Naive B cell (primary cell): ENCODE results near the gene LETM1. TPM values are rescaled to one million over a fixed set of nuclear protein-coding genes. Genes with fewer than 3 reads are reported as not detected.
A peak's percentile ranks its signal among the peaks of the same experiment; 100 is the strongest.

ENCODE experiments used
- ATAC-seq, 2 donors: fragments of 150-1000 bp; cut with Tn5 transposase; 2 replicates each; pipeline ENCODE4 v1.10.0; 2021; ENCODE audit warnings: low read depth in 2 of 2, mild to moderate bottlenecking in 2 of 2, moderate library complexity in 2 of 2
- DNase-seq: peaks from one replicate; pipeline ENCODE4 v3.0.0; 2022
- H3K27ac Mint-ChIP-seq, 6 donors: one replicate each; pipeline ENCODE4 v1.8.0; 2020 to 2022; ENCODE audit warnings: mild to moderate bottlenecking in 6 of 6, mixed read lengths in 6 of 6, moderate library complexity in 5 of 6, inconsistent platforms in 2 of 6
- H3K27me3 Mint-ChIP-seq, 3 donors: one replicate each; pipeline ENCODE4 v1.8.0; 2021 to 2022; ENCODE audit warnings: mixed read lengths in 3 of 3, mild to moderate bottlenecking in 1 of 3
- H3K36me3 Mint-ChIP-seq, 2 donors: one replicate each; pipeline ENCODE4 v1.8.0; 2020 to 2022; ENCODE audit warnings: mixed read lengths in 2 of 2, inconsistent platforms in 1 of 2, mild to moderate bottlenecking in 1 of 2
- H3K4me1 Mint-ChIP-seq, 3 donors: one replicate each; pipeline ENCODE4 v1.8.0; 2020 to 2022; ENCODE audit warnings: mixed read lengths in 3 of 3, inconsistent platforms in 1 of 3, mild to moderate bottlenecking in 1 of 3, moderate library complexity in 1 of 3
- H3K4me3 Mint-ChIP-seq, 8 donors: one replicate each; pipeline ENCODE4 v1.8.0; 2020 to 2022; ENCODE audit warnings: mild to moderate bottlenecking in 8 of 8, mixed read lengths in 8 of 8, moderate library complexity in 8 of 8, inconsistent platforms in 2 of 8
- H3K9me3 Mint-ChIP-seq, 7 donors: one replicate each; pipeline ENCODE4 v1.8.0; 2020 to 2022; ENCODE audit warnings: mixed read lengths in 7 of 7, mild to moderate bottlenecking in 5 of 7, inconsistent platforms in 2 of 7, moderate library complexity in 1 of 7
- polyA plus RNA-seq, 6 donors: library from polyadenylated mRNA; unstranded; fragments of 300-500 nt; fragmentation: Illumina TruSeq; gene quantifications; one replicate each; pipeline ENCODE4 v1.2.3, GENCODE V29; 2021; ENCODE audit warnings: low read depth in 6 of 6

Gene LETM1
- polyA plus RNA-seq, 6 donors from 2014 or later: 2.9 to 15.1 (median 10.8) TPM

- ATAC-seq: no peak
- Mint-ChIP-seq H3K4me1 (peaks cover 12 to 16% (median 15%) of the 10 kb centered on the region in 3 donors), H3K27ac (no peak overlapping the region), H3K4me3 (no peak overlapping the region), H3K36me3 (no peaks in the 10 kb centered on the region), H3K9me3 (peaks cover 0 to 4% (median 0%) of the 10 kb centered on the region in 7 donors), H3K27me3 (no peaks in the 10 kb centered on the region)
- no peak for DNase-seq
These were observed 35.1 kb upstream of the LETM1 start for GRCh38 chr4:1890979-1891570.

GRCh38 chr4:1887052-1887451 lies 31.1 kb upstream of the LETM1 start:
- H3K27me3 Mint-ChIP-seq: no peaks in the 10 kb centered on the region
- H3K4me1 Mint-ChIP-seq: peaks cover 18 to 21% (median 19%) of the 10 kb centered on the region in 3 donors
- no peak overlapping the region for H3K4me3 Mint-ChIP-seq
- no peaks in the 10 kb centered on the region for H3K36me3 Mint-ChIP-seq
- ATAC-seq (no peak), DNase-seq (no peak)
- peak overlapping the region in 4 of 6 donors; percentile 36 to 56 (median 40) for H3K27ac Mint-ChIP-seq
- peaks cover 0 to 4% (median 0%) of the 10 kb centered on the region in 7 donors for H3K9me3 Mint-ChIP-seq

- Mint-ChIP-seq H3K27ac (peak overlapping the region in 1 of 6 donors; percentile 30), H3K27me3 (no peaks in the 10 kb centered on the region), H3K36me3 (no peaks in the 10 kb centered on the region), H3K9me3 (peaks cover 0 to 4% (median 0%) of the 10 kb centered on the region in 7 donors), H3K4me3 (peak overlapping the region in 1 of 8 donors; percentile 44), H3K4me1 (peaks cover 22 to 26% (median 24%) of the 10 kb centered on the region in 3 donors)
- ATAC-seq: no peak
- DNase-seq: no peak
These were observed 29.5 kb upstream of the LETM1 start for GRCh38 chr4:1885414-1885813.

- H3K27ac Mint-ChIP-seq: no peak overlapping the region
- no peaks in the 10 kb centered on the region for H3K27me3 Mint-ChIP-seq
- DNase-seq: no peak
- H3K9me3 Mint-ChIP-seq: peaks cover 0 to 4% (median 0%) of the 10 kb centered on the region in 7 donors
- H3K4me3 Mint-ChIP-seq: peak overlapping the region in 1 of 8 donors; percentile 62
- ATAC-seq: no peak
- peaks cover 24 to 31% (median 26%) of the 10 kb centered on the region in 3 donors for H3K4me1 Mint-ChIP-seq
- H3K36me3 Mint-ChIP-seq: no peaks in the 10 kb centered on the region
These were observed 27.6 kb upstream of the LETM1 start for GRCh38 chr4:1883583-1883982.

GRCh38 chr4:1882850-1883271 lies 26.9 kb upstream of the LETM1 start:
- no peak for ATAC-seq
- Mint-ChIP-seq H3K4me3 (peak overlapping the region in 1 of 8 donors; percentile 58), H3K9me3 (peaks cover 0 to 4% (median 0%) of the 10 kb centered on the region in 7 donors), H3K27ac (no peak overlapping the region), H3K36me3 (no peaks in the 10 kb centered on the region), H3K27me3 (no peaks in the 10 kb centered on the region), H3K4me1 (peaks cover 24 to 32% (median 29%) of the 10 kb centered on the region in 3 donors)
- no peak for DNase-seq

- H3K4me3 Mint-ChIP-seq: no peak overlapping the region
- H3K9me3 Mint-ChIP-seq: no peaks in the 10 kb centered on the region
- no peaks in the 10 kb centered on the region for H3K36me3 Mint-ChIP-seq
- no peaks in the 10 kb centered on the region for H3K27me3 Mint-ChIP-seq
- peaks cover 14 to 33% (median 26%) of the 10 kb centered on the region in 3 donors for H3K4me1 Mint-ChIP-seq
- ATAC-seq: no peak
- H3K27ac Mint-ChIP-seq: peak overlapping the region in 1 of 6 donors; percentile 76
- no peak for DNase-seq
These were observed 24.4 kb upstream of the LETM1 start for GRCh38 chr4:1880332-1880731.

GRCh38 chr4:1879485-1879884 lies 23.5 kb upstream of the LETM1 start:
- H3K36me3 Mint-ChIP-seq: no peaks in the 10 kb centered on the region
- H3K9me3 Mint-ChIP-seq: no peaks in the 10 kb centered on the region
- peaks cover 13 to 33% (median 25%) of the 10 kb centered on the region in 3 donors for H3K4me1 Mint-ChIP-seq
- H3K4me3 Mint-ChIP-seq: no peak overlapping the region
- no peaks in the 10 kb centered on the region for H3K27me3 Mint-ChIP-seq
- no peak overlapping the region for H3K27ac Mint-ChIP-seq
- ATAC-seq (no peak), DNase-seq (no peak)

- peak overlapping the region in 2 of 8 donors; percentile 9 to 88 for H3K4me3 Mint-ChIP-seq
- no peaks in the 10 kb centered on the region for H3K36me3 Mint-ChIP-seq
- H3K9me3 Mint-ChIP-seq: no peaks in the 10 kb centered on the region
- H3K4me1 Mint-ChIP-seq: peaks cover 22 to 36% (median 23%) of the 10 kb centered on the region in 3 donors
- no peaks in the 10 kb centered on the region for H3K27me3 Mint-ChIP-seq
- ATAC-seq (no peak), DNase-seq (no peak)
- peak overlapping the region in 2 of 6 donors; percentile 76 to 86 for H3K27ac Mint-ChIP-seq
These were observed 18.2 kb upstream of the LETM1 start for GRCh38 chr4:1874201-1874600.

- Mint-ChIP-seq H3K4me3 (peak overlapping the region in 2 of 8 donors; percentile 9 to 88), H3K27ac (no peak overlapping the region), H3K9me3 (no peaks in the 10 kb centered on the region), H3K36me3 (no peaks in the 10 kb centered on the region), H3K27me3 (no peaks in the 10 kb centered on the region), H3K4me1 (peaks cover 22 to 35% (median 23%) of the 10 kb centered on the region in 3 donors)
- no peak for ATAC-seq
- no peak for DNase-seq
These were observed 17.8 kb upstream of the LETM1 start for GRCh38 chr4:1873776-1874175.

GRCh38 chr4:1873291-1873690 lies 17.3 kb upstream of the LETM1 start:
- Mint-ChIP-seq H3K27me3 (no peaks in the 10 kb centered on the region), H3K9me3 (no peaks in the 10 kb centered on the region), H3K4me3 (peak overlapping the region in 4 of 8 donors; percentile 20 to 88 (median 56)), H3K27ac (peak overlapping the region in 1 of 6 donors; percentile 94), H3K4me1 (peaks cover 20 to 30% (median 22%) of the 10 kb centered on the region in 3 donors), H3K36me3 (no peaks in the 10 kb centered on the region)
- DNase-seq (no peak), ATAC-seq (no peak)

GRCh38 chr4:1872870-1873269 lies 16.9 kb upstream of the LETM1 start:
- H3K9me3 Mint-ChIP-seq: no peaks in the 10 kb centered on the region
- ATAC-seq (no peak), DNase-seq (no peak)
- H3K27ac Mint-ChIP-seq: peak overlapping the region in 5 of 6 donors; percentile 93 to 99 (median 94)
- peak overlapping the region in 5 of 8 donors; percentile 29 to 89 (median 82) for H3K4me3 Mint-ChIP-seq
- H3K4me1 Mint-ChIP-seq: peaks cover 20 to 30% (median 22%) of the 10 kb centered on the region in 3 donors
- H3K27me3 Mint-ChIP-seq: no peaks in the 10 kb centered on the region
- no peaks in the 10 kb centered on the region for H3K36me3 Mint-ChIP-seq

- H3K9me3 Mint-ChIP-seq: no peaks in the 10 kb centered on the region
- DNase-seq (no peak), ATAC-seq (peak in 1 of 2 donors; percentile 9)
- H3K27me3 Mint-ChIP-seq: no peaks in the 10 kb centered on the region
- H3K4me1 Mint-ChIP-seq: peaks cover 12 to 21% (median 16%) of the 10 kb centered on the region in 3 donors
- H3K4me3 Mint-ChIP-seq: peak overlapping the region in 4 of 8 donors; percentile 35 to 74 (median 44)
- no peak overlapping the region for H3K27ac Mint-ChIP-seq
- H3K36me3 Mint-ChIP-seq: no peaks in the 10 kb centered on the region
These were observed 15.6 kb upstream of the LETM1 start for GRCh38 chr4:1871471-1872021.

- H3K36me3 Mint-ChIP-seq: no peaks in the 10 kb centered on the region
- ATAC-seq: peak; percentile 70 to 74
- H3K4me3 Mint-ChIP-seq: peak within 1 kb of the TSS; percentile 76 to 93 (median 88)
- peaks cover 12 to 21% (median 16%) of the 10 kb centered on the region in 3 donors for H3K4me1 Mint-ChIP-seq
- no peaks in the 10 kb centered on the region for H3K27me3 Mint-ChIP-seq
- DNase-seq: peak; percentile 83
- H3K27ac Mint-ChIP-seq: peak within 1 kb of the TSS; percentile 94 to 99 (median 97)
- H3K9me3 Mint-ChIP-seq: no peaks in the 10 kb centered on the region
These were observed 14.9 kb upstream of the LETM1 start, which contains the start of gene NSD2 for GRCh38 chr4:1870578-1871443. Gene NSD2, plus strand, starts transcription at chr4:1871393. Its CDS starts 29,262 bp downstream, at chr4:1900655.
